WTC11 (cell line): ENCODE results near the gene OXLD1. TPM values are rescaled to one million over a fixed set of nuclear protein-coding genes. Genes with fewer than 3 reads are reported as not detected.
"Not testable (repeated sequence)": the region's sequence is repeated elsewhere in the genome, so short reads cannot be mapped to it uniquely, and the experiment has no call there.

Experiments
- ATAC-seq: fragments of 200-7000 bp; cut with Tn5 transposase; 2 replicates; pipeline ENCODE4 v1.10.0; 2021; ENCODE audit warnings: mild to moderate bottlenecking, moderate library complexity
- CTCF ChIA-PET: fragments of 300-600 bp; sonication (Branson Sonifier 250); formaldehyde crosslinking; loops from one replicate; lab custom pipeline; 2021; ENCODE audit warnings: antibody characterized with exemption; lab: Charles Lee
- POLR2A ChIA-PET: fragments of 350-600 bp; sonication (Branson Sonifier 250); formaldehyde crosslinking; loops from one replicate; lab custom pipeline; 2021; ENCODE audit warnings: antibody characterized with exemption; lab: Charles Lee
- DNase-seq: peaks from one replicate; pipeline ENCODE4 v3.0.0; 2021; ENCODE audit warnings: low spot score
- H3K27ac Mint-ChIP-seq: 2 replicates; pipeline ENCODE4 v1.8.0; 2021; ENCODE audit warnings: mixed read lengths
- H3K27me3 Mint-ChIP-seq: 2 replicates; pipeline ENCODE4 v1.8.0; 2021; ENCODE audit warnings: low read depth, mild to moderate bottlenecking, moderate library complexity, mixed read lengths
- H3K36me3 Mint-ChIP-seq: 2 replicates; pipeline ENCODE4 v1.8.0; 2021; ENCODE audit warnings: mixed read lengths
- H3K4me1 Mint-ChIP-seq: 2 replicates; pipeline ENCODE4 v1.8.0; 2022; ENCODE audit warnings: mixed read lengths
- H3K4me3 Mint-ChIP-seq: 2 replicates; pipeline ENCODE4 v1.8.0; 2021; ENCODE audit warnings: mild to moderate bottlenecking, moderate library complexity, mixed read lengths
- H3K9me3 Mint-ChIP-seq: 2 replicates; pipeline ENCODE4 v1.8.0; 2021; ENCODE audit warnings: mixed read lengths
- ATF2 ChIP-seq: sonication (generic); formaldehyde crosslinking; IDR thresholded peaks from 2 replicates; pipeline ENCODE4 v1.8.1; 2022; ENCODE audit warnings: low read depth, missing genetic modification reagents, borderline replicate concordance
- FOXJ3 ChIP-seq: sonication (generic); formaldehyde crosslinking; IDR thresholded peaks from 2 replicates; pipeline ENCODE4 v1.9.0; 2021; ENCODE audit warnings: missing genetic modification reagents, mild to moderate bottlenecking, borderline replicate concordance
- FOXP4 ChIP-seq: sonication (generic); formaldehyde crosslinking; IDR thresholded peaks from 2 replicates; pipeline ENCODE4 v1.8.0; 2022; ENCODE audit warnings: mild to moderate bottlenecking, missing genetic modification reagents
- GRHL2 ChIP-seq: fragments of 250-450 bp; sonication (Bioruptor Pico); IDR thresholded peaks from 2 replicates; pipeline ENCODE4 v1.8.0; 2022; ENCODE audit warnings: mild to moderate bottlenecking, moderate library complexity; ENCODE audit not compliant: insufficient replicate concordance, severe bottlenecking
- GTF2I ChIP-seq: fragments of 250-450 bp; sonication (Bioruptor Pico); conservative IDR thresholded peaks from 2 replicates; pipeline ENCODE4 v1.4.0; 2021; ENCODE audit warnings: mild to moderate bottlenecking
- MAX ChIP-seq: sonication (generic); formaldehyde crosslinking; IDR thresholded peaks from 2 replicates; pipeline ENCODE4 v1.8.0; 2022; ENCODE audit warnings: mild to moderate bottlenecking, missing genetic modification reagents
- MXD4 ChIP-seq: fragments of 250-450 bp; sonication (Bioruptor Pico); IDR thresholded peaks from 2 replicates; pipeline ENCODE4 v1.8.0; 2021; ENCODE audit warnings: mild to moderate bottlenecking, moderate library complexity, borderline replicate concordance
- NFATC4 ChIP-seq: fragments of 250-450 bp; sonication (Bioruptor Pico); IDR thresholded peaks from 2 replicates; pipeline ENCODE4 v1.9.0; 2021; ENCODE audit warnings: mild to moderate bottlenecking
- OVOL2 ChIP-seq: fragments of 250-450 bp; sonication (Bioruptor Pico); IDR thresholded peaks from 2 replicates; pipeline ENCODE4 v1.9.0; 2021; ENCODE audit warnings: mild to moderate bottlenecking, borderline replicate concordance
- USF2 ChIP-seq: sonication (generic); formaldehyde crosslinking; IDR thresholded peaks from 2 replicates; pipeline ENCODE4 v1.8.1; 2023; ENCODE audit warnings: mild to moderate bottlenecking, missing genetic modification reagents, moderate library complexity
- ZNF219 ChIP-seq: sonication (generic); formaldehyde crosslinking; IDR thresholded peaks from 2 replicates; pipeline ENCODE4 v1.8.0; 2023; ENCODE audit warnings: missing genetic modification reagents, mild to moderate bottlenecking, borderline replicate concordance
- ZNF512 ChIP-seq: sonication (generic); formaldehyde crosslinking; IDR thresholded peaks from 2 replicates; pipeline ENCODE4 v1.8.1; 2022; ENCODE audit warnings: missing genetic modification reagents, borderline replicate concordance
- ZNF532 ChIP-seq: fragments of 250-450 bp; sonication (Bioruptor Pico); IDR thresholded peaks from 2 replicates; pipeline ENCODE4 v1.9.0; 2021; ENCODE audit warnings: mild to moderate bottlenecking, borderline replicate concordance
- total RNA-seq: library from RNA; stranded (reverse); gene quantifications from 3 replicates; pipeline ENCODE4 v1.2.3, GENCODE V29; 2021

Gene OXLD1
- total RNA-seq, 1 experiment from 2014 or later, result 49.6 TPM

- ATAC-seq, H3K27me3 Mint-ChIP-seq, H3K4me3 Mint-ChIP-seq, H3K4me1 Mint-ChIP-seq, H3K9me3 Mint-ChIP-seq, H3K27ac Mint-ChIP-seq, CTCF ChIA-PET, DNase-seq, POLR2A ChIA-PET: not testable (repeated sequence)
- peaks cover 71% of the 10 kb centered on the region for H3K36me3 Mint-ChIP-seq
These were observed 48.1 kb downstream of the OXLD1 start for GRCh38 chr17:81618307-81618706.

GRCh38 chr17:81616877-81617276 lies 49.5 kb downstream of the OXLD1 start:
- Mint-ChIP-seq H3K27ac (no peak overlapping the region), H3K4me1 (no peaks in the 10 kb centered on the region), H3K4me3 (no peak overlapping the region), H3K36me3 (peaks cover 79% of the 10 kb centered on the region), H3K9me3 (peaks cover 10% of the 10 kb centered on the region), H3K27me3 (no peaks in the 10 kb centered on the region)
- TF ChIP-seq ZNF532 (CRISPR knock-in tag), result no peak
- no peak for TF ChIP-seq GRHL2 (CRISPR knock-in tag)
- no peak for TF ChIP-seq GTF2I (CRISPR knock-in tag)
- no peak for TF ChIP-seq OVOL2 (CRISPR knock-in tag)
- TF ChIP-seq ZNF219 (CRISPR knock-in tag), result no peak
- TF ChIP-seq MXD4 (CRISPR knock-in tag), result no peak
- no peak for TF ChIP-seq MAX (CRISPR knock-in tag)
- CTCF ChIA-PET, result no interaction called here
- no peak for DNase-seq
- ATAC-seq, result no peak
- POLR2A ChIA-PET, result no interaction called here

- no peaks in the 10 kb centered on the region for H3K27me3 Mint-ChIP-seq
- ATAC-seq (no peak), DNase-seq (no peak)
- H3K4me3 Mint-ChIP-seq, result no peak overlapping the region
- H3K27ac Mint-ChIP-seq, result no peak overlapping the region
- TF ChIP-seq FOXP4 (CRISPR knock-in tag), result no peak
- no peak for TF ChIP-seq FOXJ3 (CRISPR knock-in tag)
- TF ChIP-seq NFATC4 (CRISPR knock-in tag), result no peak
- TF ChIP-seq USF2 (CRISPR knock-in tag), result no peak
- no peak for TF ChIP-seq ATF2 (CRISPR knock-in tag)
- TF ChIP-seq ZNF219 (CRISPR knock-in tag), result no peak
- no peak for TF ChIP-seq ZNF512 (CRISPR knock-in tag)
- no peaks in the 10 kb centered on the region for H3K4me1 Mint-ChIP-seq
- POLR2A ChIA-PET, result no interaction called here
- CTCF ChIA-PET, result interaction anchor here (0.6 kb wide), 1 partner anchor 12 kb away, joined by 3 read pairs; no protein-coding TSS in a partner anchor
- H3K36me3 Mint-ChIP-seq, result peaks cover 68% of the 10 kb centered on the region
- peaks cover 10% of the 10 kb centered on the region for H3K9me3 Mint-ChIP-seq
These were observed 50.9 kb downstream of the OXLD1 start for GRCh38 chr17:81615401-81615930.
